ENCODE results near the gene SORBS2.

The SORBS2 gene

DNA sequence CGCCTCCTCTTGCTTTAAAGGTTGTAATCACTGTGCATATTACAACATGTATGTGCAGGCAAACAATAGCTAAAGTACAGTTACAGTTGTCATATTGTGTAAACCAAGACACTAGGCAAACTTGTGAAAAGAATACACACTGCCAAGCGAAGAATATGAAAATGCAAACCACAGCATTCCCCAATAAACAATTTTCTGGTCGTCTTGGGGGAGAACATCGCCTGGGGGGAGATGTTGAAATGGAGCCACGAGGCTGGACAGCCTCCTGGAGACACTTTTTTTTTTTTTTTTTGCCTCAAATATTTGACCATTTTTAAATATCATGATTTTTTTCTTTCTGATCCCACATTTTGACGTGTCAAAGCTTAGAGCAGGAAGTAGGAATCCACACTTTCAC lies 225.0 kb downstream of the SORBS2 start:
- H3K4me1 ChIP-seq (ENCODE audit: insufficient read depth, low read length) = no peaks in the 10 kb centered on the region
- no peak overlapping the region for H3K9ac ChIP-seq (ENCODE audit: low read depth, low read length)
- H3K9me3 ChIP-seq (ENCODE audit: insufficient read depth, low read length, severe bottlenecking) = no peaks in the 10 kb centered on the region
- TF ChIP-seq, protein P1, sequence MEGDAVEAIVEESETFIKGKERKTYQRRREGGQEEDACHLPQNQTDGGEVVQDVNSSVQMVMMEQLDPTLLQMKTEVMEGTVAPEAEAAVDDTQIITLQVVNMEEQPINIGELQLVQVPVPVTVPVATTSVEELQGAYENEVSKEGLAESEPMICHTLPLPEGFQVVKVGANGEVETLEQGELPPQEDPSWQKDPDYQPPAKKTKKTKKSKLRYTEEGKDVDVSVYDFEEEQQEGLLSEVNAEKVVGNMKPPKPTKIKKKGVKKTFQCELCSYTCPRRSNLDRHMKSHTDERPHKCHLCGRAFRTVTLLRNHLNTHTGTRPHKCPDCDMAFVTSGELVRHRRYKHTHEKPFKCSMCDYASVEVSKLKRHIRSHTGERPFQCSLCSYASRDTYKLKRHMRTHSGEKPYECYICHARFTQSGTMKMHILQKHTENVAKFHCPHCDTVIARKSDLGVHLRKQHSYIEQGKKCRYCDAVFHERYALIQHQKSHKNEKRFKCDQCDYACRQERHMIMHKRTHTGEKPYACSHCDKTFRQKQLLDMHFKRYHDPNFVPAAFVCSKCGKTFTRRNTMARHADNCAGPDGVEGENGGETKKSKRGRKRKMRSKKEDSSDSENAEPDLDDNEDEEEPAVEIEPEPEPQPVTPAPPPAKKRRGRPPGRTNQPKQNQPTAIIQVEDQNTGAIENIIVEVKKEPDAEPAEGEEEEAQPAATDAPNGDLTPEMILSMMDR (IDR thresholded peaks at IDR 0.05; ENCODE audit: borderline replicate concordance, extremely low read depth, low read length, poor library complexity, severe bottlenecking) = no peak
- no peak for TF ChIP-seq EZH2 (IDR thresholded peaks at IDR 0.05; ENCODE audit: borderline replicate concordance, low read depth, low read length, severe bottlenecking)
- H3K27ac ChIP-seq (ENCODE audit: low read length) = no peak overlapping the region
- no peaks in the 10 kb centered on the region for H3K36me3 ChIP-seq (ENCODE audit: insufficient read depth, low read length)
- no peaks in the 10 kb centered on the region for H4K20me1 ChIP-seq (ENCODE audit: insufficient read depth, low read length)
- DNase-seq = no peak
- no peaks in the 10 kb centered on the region for H3K27me3 ChIP-seq (ENCODE audit: insufficient read depth, low read length, poor library complexity)
- no peaks in the 10 kb centered on the region for H3K79me2 ChIP-seq (ENCODE audit: insufficient read depth, low read length)
- ATAC-seq (ENCODE audit: insufficient read depth, low read depth) = no peak
- H3K4me2 ChIP-seq (ENCODE audit: insufficient read depth, low read length) = no peak overlapping the region
- no peak overlapping the region for H3K4me3 ChIP-seq (ENCODE audit: low read depth in 1 of 2, low read length in 2 of 2)
- no peak overlapping the region for H2AFZ ChIP-seq (ENCODE audit: low read depth, low read length)

DNA sequence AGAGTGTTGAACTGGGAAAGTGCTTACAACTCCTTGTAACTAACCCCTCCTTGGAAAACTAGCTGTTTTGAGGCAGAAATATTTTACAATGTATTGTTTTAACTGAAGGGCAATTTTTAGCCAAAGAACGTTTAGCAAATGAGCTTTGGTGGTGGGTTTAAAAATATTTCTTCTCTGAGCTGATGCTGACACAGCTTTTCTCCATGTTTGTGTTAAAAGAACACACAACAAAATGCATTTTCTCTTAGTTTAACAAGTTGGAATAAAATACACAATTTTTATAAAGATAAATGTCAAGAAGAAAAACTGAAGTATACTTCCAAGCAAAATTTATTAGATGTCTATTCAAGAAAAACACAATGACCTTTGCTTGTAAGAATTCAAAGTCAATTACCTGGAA lies 226.8 kb downstream of the SORBS2 start:
- Histone ChIP-seq H3K36me3 (ENCODE audit: insufficient read depth, low read length) (no peaks in the 10 kb centered on the region), H3K9ac (ENCODE audit: low read depth, low read length) (no peak overlapping the region), H3K4me1 (ENCODE audit: insufficient read depth, low read length) (no peaks in the 10 kb centered on the region), H3K9me3 (ENCODE audit: insufficient read depth, low read length, severe bottlenecking) (no peaks in the 10 kb centered on the region), H3K79me2 (ENCODE audit: insufficient read depth, low read length) (no peaks in the 10 kb centered on the region), H3K27ac (ENCODE audit: low read length) (no peak overlapping the region), H2AFZ (ENCODE audit: low read depth, low read length) (no peak overlapping the region), H3K4me2 (ENCODE audit: insufficient read depth, low read length) (no peak overlapping the region), H3K27me3 (ENCODE audit: insufficient read depth, low read length, poor library complexity) (no peaks in the 10 kb centered on the region), H3K4me3 (ENCODE audit: low read depth in 1 of 2, low read length in 2 of 2) (no peak overlapping the region), H4K20me1 (ENCODE audit: insufficient read depth, low read length) (no peaks in the 10 kb centered on the region)
- DNase-seq = no peak
- TF ChIP-seq, protein P1 (IDR thresholded peaks at IDR 0.05; ENCODE audit: borderline replicate concordance, extremely low read depth, low read length, poor library complexity, severe bottlenecking) = no peak
- TF ChIP-seq EZH2 (IDR thresholded peaks at IDR 0.05; ENCODE audit: borderline replicate concordance, low read depth, low read length, severe bottlenecking) = no peak
- no peak for ATAC-seq (ENCODE audit: insufficient read depth, low read depth)

DNA sequence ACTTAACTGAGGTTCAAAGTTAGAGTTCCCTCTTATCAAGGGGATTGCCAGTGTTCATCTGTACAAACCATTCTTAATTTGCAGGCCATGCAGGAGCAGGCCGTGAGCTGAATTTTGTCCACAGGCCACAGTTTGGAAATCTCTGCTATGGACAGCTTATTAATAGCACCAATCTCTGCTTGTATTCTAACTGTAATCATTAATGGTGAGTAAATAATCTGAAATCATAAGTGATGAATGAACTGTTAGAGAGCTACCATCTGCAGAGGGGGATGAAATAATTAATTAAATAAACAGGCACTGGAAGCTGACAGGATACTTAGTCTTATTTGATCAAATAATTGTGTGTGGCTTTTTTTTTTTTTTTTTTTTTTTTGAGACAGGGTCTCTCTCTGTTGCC lies 228.2 kb downstream of the SORBS2 start:
- no peaks in the 10 kb centered on the region for H3K27me3 ChIP-seq (ENCODE audit: insufficient read depth, low read length, poor library complexity)
- DNase-seq (no peak), ATAC-seq (ENCODE audit: insufficient read depth, low read depth) (no peak)
- H3K36me3 ChIP-seq (ENCODE audit: insufficient read depth, low read length) = no peaks in the 10 kb centered on the region
- TF ChIP-seq, protein P1 (IDR thresholded peaks at IDR 0.05; ENCODE audit: borderline replicate concordance, extremely low read depth, low read length, poor library complexity, severe bottlenecking) = no peak
- H4K20me1 ChIP-seq (ENCODE audit: insufficient read depth, low read length) = no peaks in the 10 kb centered on the region
- no peak overlapping the region for H2AFZ ChIP-seq (ENCODE audit: low read depth, low read length)
- H3K27ac ChIP-seq (ENCODE audit: low read length) = no peak overlapping the region
- no peaks in the 10 kb centered on the region for H3K9me3 ChIP-seq (ENCODE audit: insufficient read depth, low read length, severe bottlenecking)
- H3K4me2 ChIP-seq (ENCODE audit: insufficient read depth, low read length) = no peak overlapping the region
- H3K4me1 ChIP-seq (ENCODE audit: insufficient read depth, low read length) = no peaks in the 10 kb centered on the region
- no peaks in the 10 kb centered on the region for H3K79me2 ChIP-seq (ENCODE audit: insufficient read depth, low read length)
- H3K4me3 ChIP-seq (ENCODE audit: low read depth in 1 of 2, low read length in 2 of 2) = no peak overlapping the region
- H3K9ac ChIP-seq (ENCODE audit: low read depth, low read length) = no peak overlapping the region

All from DND-41 (cell line).